ENCODE results near the gene MYOM1. TPM values are rescaled to one million over a fixed set of nuclear protein-coding genes. Genes with fewer than 3 reads are reported as not detected.

Gene MYOM1
- total RNA-seq, 4 donors from 2014 or later = 13.3 to 31.7 (median 16.5) TPM

DNA sequence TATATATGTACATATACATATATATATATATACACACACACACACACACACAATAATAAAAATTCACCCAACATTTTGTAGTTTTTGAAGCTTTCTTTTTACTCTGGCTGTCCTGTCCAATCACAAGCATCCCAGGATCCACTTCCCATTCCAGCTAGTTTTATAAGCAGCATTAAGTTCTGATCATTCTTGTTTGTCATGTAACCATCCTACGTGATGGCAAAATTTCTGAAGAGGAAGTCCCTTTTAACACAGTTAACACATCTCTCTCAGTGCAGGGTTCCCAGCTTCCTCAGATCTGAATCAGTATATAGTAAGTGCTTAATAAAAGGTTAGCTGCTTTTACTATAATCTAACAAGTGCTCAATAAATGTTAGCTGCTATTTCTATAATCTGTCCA is 26.4 kb downstream of the MYOM1 start:
- no peak for DNase-seq (ENCODE audit: extremely low spot score)
- Histone ChIP-seq H3K27ac (replicated peaks in 1 of 4) (no peak overlapping the region), H3K9me3 (no peaks in the 10 kb centered on the region), H3K27me3 (no peaks in the 10 kb centered on the region), H3K4me3 (no peak overlapping the region), H3K4me1 (peaks cover 17 to 27% (median 22%) of the 10 kb centered on the region in 4 donors), H3K36me3 (peaks cover 0 to 19% (median 5%) of the 10 kb centered on the region in 4 donors)
- TF ChIP-seq EP300 (IDR thresholded peaks at IDR 0.05) (no peak), POLR2AphosphoS5 (IDR thresholded peaks at IDR 0.05) (no peak)
- TF ChIP-seq, protein P1, sequence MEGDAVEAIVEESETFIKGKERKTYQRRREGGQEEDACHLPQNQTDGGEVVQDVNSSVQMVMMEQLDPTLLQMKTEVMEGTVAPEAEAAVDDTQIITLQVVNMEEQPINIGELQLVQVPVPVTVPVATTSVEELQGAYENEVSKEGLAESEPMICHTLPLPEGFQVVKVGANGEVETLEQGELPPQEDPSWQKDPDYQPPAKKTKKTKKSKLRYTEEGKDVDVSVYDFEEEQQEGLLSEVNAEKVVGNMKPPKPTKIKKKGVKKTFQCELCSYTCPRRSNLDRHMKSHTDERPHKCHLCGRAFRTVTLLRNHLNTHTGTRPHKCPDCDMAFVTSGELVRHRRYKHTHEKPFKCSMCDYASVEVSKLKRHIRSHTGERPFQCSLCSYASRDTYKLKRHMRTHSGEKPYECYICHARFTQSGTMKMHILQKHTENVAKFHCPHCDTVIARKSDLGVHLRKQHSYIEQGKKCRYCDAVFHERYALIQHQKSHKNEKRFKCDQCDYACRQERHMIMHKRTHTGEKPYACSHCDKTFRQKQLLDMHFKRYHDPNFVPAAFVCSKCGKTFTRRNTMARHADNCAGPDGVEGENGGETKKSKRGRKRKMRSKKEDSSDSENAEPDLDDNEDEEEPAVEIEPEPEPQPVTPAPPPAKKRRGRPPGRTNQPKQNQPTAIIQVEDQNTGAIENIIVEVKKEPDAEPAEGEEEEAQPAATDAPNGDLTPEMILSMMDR (IDR thresholded peaks at IDR 0.05) = no peak
- intact Hi-C loops (cut with DNase I) = no loop called here
- 65% methylated on average over 1 of the region's 1 CpG for WGBS

DNA sequence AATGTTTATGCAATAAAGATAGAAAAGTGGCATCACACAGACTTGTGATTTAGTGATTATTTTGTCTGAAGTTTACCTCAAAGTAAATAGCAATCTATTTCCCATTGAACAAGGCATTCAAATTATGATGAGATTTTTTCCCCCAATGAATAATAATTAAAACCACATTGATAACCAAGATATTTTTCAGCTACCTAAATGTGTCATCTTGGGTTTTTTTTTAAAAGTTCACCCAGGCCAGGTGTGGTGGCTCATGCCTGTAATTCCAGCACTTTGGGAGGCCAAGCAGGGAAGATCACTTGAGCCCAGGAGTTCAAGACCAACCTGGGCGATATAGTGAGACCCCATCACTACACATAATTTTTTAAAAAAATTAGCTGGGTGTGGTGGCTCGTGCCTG is 27.0 kb downstream of the MYOM1 start:
- WGBS = 92% methylated on average over 2 of the region's 2 CpGs
- intact Hi-C loops (cut with DNase I) = no loop called here
- no peak overlapping the region for H3K27ac ChIP-seq (replicated peaks in 1 of 4)
- peaks cover 13 to 25% (median 20%) of the 10 kb centered on the region in 4 donors for H3K4me1 ChIP-seq
- peaks cover 0 to 25% (median 10%) of the 10 kb centered on the region in 4 donors for H3K36me3 ChIP-seq
- no peak overlapping the region for H3K4me3 ChIP-seq
- no peaks in the 10 kb centered on the region for H3K9me3 ChIP-seq
- no peaks in the 10 kb centered on the region for H3K27me3 ChIP-seq
- no peak for DNase-seq (ENCODE audit: extremely low spot score)
- TF ChIP-seq POLR2AphosphoS5 (IDR thresholded peaks at IDR 0.05) = no peak
- no peak for TF ChIP-seq EP300 (IDR thresholded peaks at IDR 0.05)
- TF ChIP-seq, protein P1 (IDR thresholded peaks at IDR 0.05) = no peak
- TF ChIP-seq POLR2A (IDR thresholded peaks at IDR 0.05; ENCODE audit: low read depth) = no peak

DNA sequence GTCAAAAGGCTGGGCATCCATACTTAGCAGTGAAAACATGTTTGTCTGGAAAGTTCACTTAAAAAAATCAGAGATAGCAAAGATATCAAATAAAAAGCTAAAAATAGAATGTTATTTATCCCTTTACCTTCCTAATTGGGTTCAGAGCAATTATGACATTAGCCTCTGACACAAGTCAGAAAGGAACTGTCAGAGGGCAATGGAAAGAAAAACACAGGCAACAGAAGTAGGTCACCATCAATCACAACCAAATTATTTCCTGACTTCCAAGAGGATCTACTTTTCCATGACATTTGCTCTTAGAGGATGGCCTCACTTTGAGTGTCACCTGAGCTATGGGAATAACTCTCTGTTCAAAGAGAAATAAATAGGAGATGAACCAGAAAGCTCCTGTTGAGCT is 27.5 kb downstream of the MYOM1 start:
- Histone ChIP-seq H3K27me3 (no peaks in the 10 kb centered on the region), H3K9me3 (no peaks in the 10 kb centered on the region), H3K4me1 (peaks cover 12 to 25% (median 20%) of the 10 kb centered on the region in 4 donors), H3K27ac (replicated peaks in 1 of 4) (no peak overlapping the region), H3K4me3 (no peak overlapping the region), H3K36me3 (peaks cover 0 to 29% (median 12%) of the 10 kb centered on the region in 4 donors)
- intact Hi-C loops (cut with DNase I) = no loop called here
- TF ChIP-seq POLR2A (IDR thresholded peaks at IDR 0.05; ENCODE audit: low read depth) = no peak
- TF ChIP-seq EP300 (IDR thresholded peaks at IDR 0.05) = no peak
- TF ChIP-seq, protein P1 (IDR thresholded peaks at IDR 0.05) = no peak
- no peak for TF ChIP-seq POLR2AphosphoS5 (IDR thresholded peaks at IDR 0.05)
- no peak for DNase-seq (ENCODE audit: extremely low spot score)

DNA sequence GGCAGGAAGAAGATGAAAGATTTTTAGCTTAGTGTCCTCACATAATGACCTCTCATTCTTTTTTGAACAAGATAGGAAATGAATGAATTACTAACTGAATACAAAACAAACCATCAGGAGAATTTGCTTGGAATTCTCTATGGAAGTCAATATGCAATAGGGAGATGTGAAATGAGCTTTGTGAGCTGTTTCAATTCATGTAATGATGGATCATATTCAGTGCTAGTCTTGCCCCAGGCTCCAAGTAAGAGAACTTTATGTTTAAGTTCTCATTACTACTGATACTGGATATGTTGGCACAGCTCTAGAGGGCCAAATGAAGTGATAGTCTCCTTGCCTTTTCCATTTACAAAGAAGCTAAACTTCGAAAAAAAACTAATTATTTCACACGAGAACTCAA is 29.2 kb downstream of the MYOM1 start:
- Histone ChIP-seq H3K27ac (replicated peaks in 1 of 4) (no peak overlapping the region), H3K4me3 (no peak overlapping the region), H3K4me1 (peaks cover 6 to 20% (median 10%) of the 10 kb centered on the region in 4 donors), H3K27me3 (no peaks in the 10 kb centered on the region), H3K9me3 (no peaks in the 10 kb centered on the region), H3K36me3 (peaks cover 0 to 44% (median 19%) of the 10 kb centered on the region in 4 donors)
- TF ChIP-seq, protein P1 (IDR thresholded peaks at IDR 0.05) = no peak
- no peak for TF ChIP-seq EP300 (IDR thresholded peaks at IDR 0.05)
- no peak for TF ChIP-seq POLR2A (IDR thresholded peaks at IDR 0.05; ENCODE audit: low read depth)
- no peak for TF ChIP-seq POLR2AphosphoS5 (IDR thresholded peaks at IDR 0.05)
- no peak for DNase-seq (ENCODE audit: extremely low spot score)
- WGBS = 89% methylated on average over 2 of the region's 2 CpGs
- intact Hi-C loops (cut with DNase I) = no loop called here

DNA sequence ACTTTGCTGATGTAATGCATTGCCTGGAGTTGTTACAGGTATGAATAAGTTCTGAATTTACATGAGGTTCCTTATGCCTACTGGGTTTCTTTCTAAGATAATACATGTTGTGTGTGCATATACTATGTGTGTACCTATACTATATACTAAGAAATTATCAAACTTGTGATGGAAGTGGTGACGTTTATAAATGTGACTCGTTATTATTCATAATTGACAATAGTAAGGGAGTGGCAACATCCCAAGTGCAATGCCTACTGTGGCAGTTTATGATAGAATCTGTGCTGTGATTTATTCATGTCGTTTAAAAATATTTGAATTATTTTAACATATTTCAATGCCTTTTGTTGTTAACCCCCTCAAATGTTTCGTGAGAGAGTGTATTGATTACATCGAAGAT is 29.9 kb downstream of the MYOM1 start:
- Histone ChIP-seq H3K27me3 (no peaks in the 10 kb centered on the region), H3K36me3 (peaks cover 0 to 51% (median 20%) of the 10 kb centered on the region in 4 donors), H3K9me3 (no peaks in the 10 kb centered on the region), H3K27ac (replicated peaks in 1 of 4) (no peak overlapping the region), H3K4me3 (no peak overlapping the region), H3K4me1 (peaks cover 0 to 13% (median 8%) of the 10 kb centered on the region in 4 donors)
- TF ChIP-seq, protein P1 (IDR thresholded peaks at IDR 0.05) = no peak
- TF ChIP-seq POLR2A (IDR thresholded peaks at IDR 0.05; ENCODE audit: low read depth) = no peak
- no peak for TF ChIP-seq EP300 (IDR thresholded peaks at IDR 0.05)
- no peak for TF ChIP-seq POLR2AphosphoS5 (IDR thresholded peaks at IDR 0.05)
- DNase-seq (ENCODE audit: extremely low spot score) = no peak
- WGBS = 83% methylated on average over 5 of the region's 5 CpGs
- intact Hi-C loops (cut with DNase I) = no loop called here

Measured in esophagus muscularis mucosa (tissue), 4 donors.